ENCODE measurements around the gene SV2B. TPM values are rescaled to one million over a fixed set of nuclear protein-coding genes. Genes with fewer than 3 reads are reported as not detected.

The SV2B gene
- total RNA-seq, 4 donors from 2014 or later: 0.42 to 2.3 (median 0.88) TPM

DNA sequence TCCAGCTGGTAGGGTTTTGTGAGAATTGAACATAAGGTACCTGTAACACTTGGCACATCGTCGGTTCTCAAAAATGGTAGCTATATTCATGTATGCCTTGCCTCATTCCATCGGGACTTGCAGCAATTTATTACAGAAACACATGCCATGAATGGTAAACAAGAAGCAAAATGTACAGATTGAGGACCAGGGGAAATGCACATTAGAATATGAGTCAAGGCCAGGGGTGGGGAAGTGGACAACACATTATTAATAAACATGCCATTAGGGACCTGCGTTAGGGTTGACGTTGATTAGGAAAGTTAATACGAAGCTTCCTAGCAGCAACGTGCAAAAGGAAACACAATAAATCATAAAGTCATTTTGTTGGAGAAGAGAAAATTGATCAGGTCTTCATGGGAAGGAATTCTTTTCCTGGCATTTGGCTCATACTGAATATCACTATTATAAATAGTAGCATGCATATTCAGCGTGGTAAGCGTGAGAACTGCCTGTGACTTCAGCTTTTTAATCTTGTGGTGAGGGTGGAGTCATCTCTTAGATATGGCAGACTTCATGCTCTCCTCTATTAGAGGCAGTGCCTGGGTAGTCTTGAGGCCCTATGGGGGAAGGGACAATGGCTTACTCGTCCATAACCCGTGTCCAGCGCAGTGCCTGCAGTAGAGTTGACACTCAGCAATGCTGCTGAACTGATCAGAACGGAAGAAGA lies 184.9 kb downstream of the SV2B start:
- TF ChIP-seq POLR2A (IDR thresholded peaks at IDR 0.05): no peak
- TF ChIP-seq CTCF (IDR thresholded peaks at IDR 0.05): no peak
- 86 to 88% methylated on average over 13 of the region's 13 CpGs for WGBS, 2 donors

GRCh38 chr15:91289324-91289723 lies 189.3 kb downstream of the SV2B start:
- WGBS, 2 donors: 31 to 50% methylated on average over 1 of the region's 1 CpG
- TF ChIP-seq POLR2A (IDR thresholded peaks at IDR 0.05) (no peak), CTCF (IDR thresholded peaks at IDR 0.05) (no peak)
- DNase-seq (ENCODE audit: low spot score in 2 of 2): no peak
- intact Hi-C loops (cut with DNase I; ENCODE audit: low total_unique reads): loop anchor here (10.0 kb wide), 1 partner anchor 65 kb away; no protein-coding TSS in a partner anchor
- no peak overlapping the region for H3K4me3 ChIP-seq (ENCODE audit: low read depth, poor library complexity, severe bottlenecking)

More for the DNA sequence above, 184.9 kb downstream of the SV2B start:
- intact Hi-C loops (cut with DNase I; ENCODE audit: low total_unique reads): loop anchor here (10.0 kb wide), 1 partner anchor 60 kb away; no protein-coding TSS in a partner anchor
- H3K4me3 ChIP-seq (ENCODE audit: low read depth, poor library complexity, severe bottlenecking): no peak overlapping the region
- DNase-seq (ENCODE audit: low spot score in 2 of 2): no peak

DNA sequence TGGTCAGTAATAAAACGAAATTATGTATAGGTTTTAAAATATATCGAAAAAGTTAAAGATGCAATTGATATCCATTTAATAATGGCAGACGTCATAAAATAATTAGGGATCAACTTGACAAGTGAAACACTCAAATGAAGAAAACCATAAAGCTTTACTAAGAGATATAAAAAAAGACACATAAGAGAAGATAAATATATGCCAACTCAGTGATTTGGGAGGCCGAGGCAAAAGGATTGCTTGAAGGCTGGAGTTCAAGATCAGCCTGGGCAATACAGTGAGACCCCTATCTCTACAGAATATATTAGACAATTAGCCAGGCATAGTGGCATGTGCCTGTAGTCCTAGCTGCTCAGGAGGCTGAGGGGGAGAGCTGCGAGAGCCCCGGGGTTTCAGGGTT lies 190.5 kb downstream of the SV2B start:
- intact Hi-C loops (cut with DNase I; ENCODE audit: low total_unique reads): no loop called here
- H3K4me3 ChIP-seq (ENCODE audit: low read depth, poor library complexity, severe bottlenecking): no peak overlapping the region
- WGBS, 2 donors: 92 to 95% methylated on average over 6 of the region's 6 CpGs
- no peak for TF ChIP-seq POLR2A (IDR thresholded peaks at IDR 0.05)
- no peak for TF ChIP-seq CTCF (IDR thresholded peaks at IDR 0.05)
- no peak for DNase-seq (ENCODE audit: low spot score in 2 of 2)

DNA sequence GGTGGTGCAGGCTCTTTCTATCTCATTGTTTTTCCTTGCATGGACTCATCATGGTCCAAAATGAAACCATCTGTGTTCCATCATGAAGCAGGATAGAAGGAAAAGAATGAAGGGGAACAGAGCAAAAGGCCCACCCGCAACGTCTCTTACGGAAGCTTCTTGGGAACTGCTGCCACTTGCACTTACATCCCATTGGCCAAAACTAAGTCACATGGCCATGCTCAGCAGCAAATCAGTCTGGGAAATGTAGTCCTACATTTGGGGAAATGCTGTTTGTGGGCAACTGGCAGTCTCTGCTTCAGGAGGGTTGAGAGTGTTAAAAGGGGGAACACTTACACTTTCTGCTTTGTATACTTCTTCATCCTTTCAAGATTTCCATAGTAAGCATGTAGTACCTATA lies 191.6 kb downstream of the SV2B start:
- intact Hi-C loops (cut with DNase I; ENCODE audit: low total_unique reads): no loop called here
- WGBS, 2 donors: 63% methylated on average over 3 of the region's 3 CpGs
- no peak overlapping the region for H3K4me3 ChIP-seq (ENCODE audit: low read depth, poor library complexity, severe bottlenecking)

GRCh38 chr15:91294344-91294743 lies 194.3 kb downstream of the SV2B start:
- no peak for TF ChIP-seq CTCF (IDR thresholded peaks at IDR 0.05)
- no peak for TF ChIP-seq POLR2A (IDR thresholded peaks at IDR 0.05)
- no peak for DNase-seq (ENCODE audit: low spot score in 2 of 2)
- WGBS, 2 donors: 55 to 63% methylated on average over 1 of the region's 1 CpG
- intact Hi-C loops (cut with DNase I; ENCODE audit: low total_unique reads): no loop called here
- no peak overlapping the region for H3K4me3 ChIP-seq (ENCODE audit: low read depth, poor library complexity, severe bottlenecking)

More for the DNA sequence above, 191.6 kb downstream of the SV2B start:
- no peak for TF ChIP-seq POLR2A (IDR thresholded peaks at IDR 0.05)
- TF ChIP-seq CTCF (IDR thresholded peaks at IDR 0.05): no peak
- no peak for DNase-seq (ENCODE audit: low spot score in 2 of 2)

- 71 to 72% methylated on average over 5 of the region's 5 CpGs for WGBS, 2 donors
- TF ChIP-seq CTCF (IDR thresholded peaks at IDR 0.05) (no peak), POLR2A (IDR thresholded peaks at IDR 0.05) (no peak)
- intact Hi-C loops (cut with DNase I; ENCODE audit: low total_unique reads): no loop called here
These were observed 194.7 kb downstream of the SV2B start for GRCh38 chr15:91294795-91295194.

More at GRCh38 chr15:91294795-91295194, 194.7 kb downstream of the SV2B start:
- DNase-seq (ENCODE audit: low spot score in 2 of 2): no peak
- H3K4me3 ChIP-seq (ENCODE audit: low read depth, poor library complexity, severe bottlenecking): no peak overlapping the region

Measured in lower leg skin (tissue), 4 donors.